MM.1S (cell line): ENCODE data around the gene CCDC102A.

Experiments
- DNase-seq: peaks from one replicate; pipeline ENCODE4 v3.0.0-alpha.2; 2015
- H2AFZ ChIP-seq: fragments of 300-600 bp; sonication (generic); 2 replicates; pipeline ENCODE4 v1.6.0; 2016; ENCODE audit warnings: antibody characterized with exemption, low read length
- H3F3A ChIP-seq: fragments of 300-600 bp; sonication (generic); 2 replicates; pipeline ENCODE4 v1.6.1; 2016; ENCODE audit warnings: mild to moderate bottlenecking, antibody characterized with exemption, low read length, moderate library complexity, mixed read lengths; ENCODE audit not compliant: insufficient read depth
- H3K27ac ChIP-seq: fragments of 300-600 bp; sonication (generic); 2 replicates; pipeline ENCODE4 v1.5.1; 2016; ENCODE audit warnings: mild to moderate bottlenecking, low read length
- H3K27me3 ChIP-seq: fragments of 300-600 bp; sonication (generic); replicated peaks from 2 replicates; pipeline ENCODE4 v1.6.0; 2016; ENCODE audit warnings: low read length; ENCODE audit not compliant: insufficient read depth
- H3K36me3 ChIP-seq: fragments of 300-600 bp; sonication (generic); replicated peaks from 2 replicates; pipeline ENCODE4 v1.6.1; 2016; ENCODE audit warnings: mild to moderate bottlenecking, low read length, mixed read lengths; ENCODE audit not compliant: insufficient read depth
- H3K4me1 ChIP-seq: fragments of 300-600 bp; sonication (generic); 2 replicates; pipeline ENCODE4 v1.6.1; 2016; ENCODE audit warnings: low read length, mixed read lengths
- H3K4me2 ChIP-seq: fragments of 300-600 bp; sonication (generic); 2 replicates; pipeline ENCODE4 v1.6.0; 2016; ENCODE audit warnings: low read depth, low read length
- H3K4me3 ChIP-seq: fragments of 300-600 bp; sonication (generic); 2 replicates; pipeline ENCODE4 v1.5.1; 2016; ENCODE audit warnings: low read length, mixed read lengths
- H3K79me2 ChIP-seq: fragments of 300-600 bp; sonication (generic); 2 replicates; pipeline ENCODE4 v1.6.1; 2016; ENCODE audit warnings: mixed run types, low read length, mixed read lengths
- H3K9ac ChIP-seq: fragments of 300-600 bp; sonication (generic); 2 replicates; pipeline ENCODE4 v1.6.1; 2016; ENCODE audit warnings: low read length, mixed read lengths
- H3K9me2 ChIP-seq: fragments of 300-600 bp; sonication (generic); replicated peaks from 2 replicates; pipeline ENCODE4 v1.6.1; 2016; ENCODE audit warnings: mild to moderate bottlenecking, low read length, mixed read lengths; ENCODE audit not compliant: insufficient read depth
- H3K9me3 ChIP-seq: fragments of 300-600 bp; sonication (generic); replicated peaks from 2 replicates; pipeline ENCODE4 v1.6.1; 2016; ENCODE audit warnings: mild to moderate bottlenecking, low read length, mixed read lengths; ENCODE audit not compliant: insufficient read depth
- H4K20me1 ChIP-seq: fragments of 300-600 bp; sonication (generic); 2 replicates; pipeline ENCODE4 v1.6.1; 2016; ENCODE audit warnings: mild to moderate bottlenecking, low read length, moderate library complexity, mixed read lengths; ENCODE audit not compliant: insufficient read depth
- EZH2 ChIP-seq: fragments of 300-600 bp; sonication (generic); optimal IDR thresholded peaks from 2 replicates; pipeline ENCODE3; 2017; ENCODE audit warnings: low read depth, mild to moderate bottlenecking, antibody characterized with exemption, low read length, mixed read lengths
- EZH2phosphoT487 ChIP-seq: fragments of 300-600 bp; sonication (generic); IDR thresholded peaks from 2 replicates; pipeline ENCODE4 v1.6.1; 2018; ENCODE audit warnings: antibody characterized with exemption, low read length
- TF ChIP-seq, protein P1 (sequence below): fragments of 300-600 bp; sonication (generic); IDR thresholded peaks from 2 replicates; pipeline ENCODE4 v1.5.1; 2016; ENCODE audit warnings: antibody characterized with exemption, low read length, mixed read lengths

Gene CCDC102A

DNA sequence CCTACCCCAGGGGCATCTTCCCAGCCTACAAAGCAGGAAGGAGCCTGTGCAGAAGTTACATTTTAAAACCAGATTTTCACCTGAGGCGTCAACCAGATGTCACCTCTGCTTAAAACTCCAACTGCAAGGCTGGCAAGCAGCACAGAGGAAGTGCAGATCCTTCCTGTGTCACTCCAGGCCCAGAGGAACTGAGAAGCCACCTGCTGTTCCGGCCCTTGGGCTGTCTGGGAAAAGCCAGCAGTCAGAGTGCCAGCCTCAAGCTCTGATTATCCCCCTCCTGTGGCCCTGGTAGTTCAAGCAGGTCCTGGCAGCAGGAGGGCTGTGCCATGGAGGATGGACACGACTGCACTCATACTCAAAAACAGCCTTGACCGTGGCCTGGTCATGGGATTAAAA, 63.7 kb downstream of the CCDC102A start:
- Histone ChIP-seq H4K20me1 (no peaks in the 10 kb centered on the region), H3K36me3 (no peaks in the 10 kb centered on the region; the same call in 1 of the 2 replicates), H3K27ac (no peak overlapping the region), H3K79me2 (no peaks in the 10 kb centered on the region), H3K4me1 (peaks cover 9% of the 10 kb centered on the region; the same call in 1 of the 2 replicates), H3F3A (no peaks in the 10 kb centered on the region; the same call in 1 of the 2 replicates), H3K9me2 (no peaks in the 10 kb centered on the region), H3K9me3 (no peaks in the 10 kb centered on the region), H2AFZ (no peak overlapping the region), H3K27me3 (no peaks in the 10 kb centered on the region), H3K4me3 (no peak overlapping the region), H3K9ac (no peak overlapping the region), H3K4me2 (no peak overlapping the region)
- TF ChIP-seq EZH2, result no peak
- TF ChIP-seq, protein P1, sequence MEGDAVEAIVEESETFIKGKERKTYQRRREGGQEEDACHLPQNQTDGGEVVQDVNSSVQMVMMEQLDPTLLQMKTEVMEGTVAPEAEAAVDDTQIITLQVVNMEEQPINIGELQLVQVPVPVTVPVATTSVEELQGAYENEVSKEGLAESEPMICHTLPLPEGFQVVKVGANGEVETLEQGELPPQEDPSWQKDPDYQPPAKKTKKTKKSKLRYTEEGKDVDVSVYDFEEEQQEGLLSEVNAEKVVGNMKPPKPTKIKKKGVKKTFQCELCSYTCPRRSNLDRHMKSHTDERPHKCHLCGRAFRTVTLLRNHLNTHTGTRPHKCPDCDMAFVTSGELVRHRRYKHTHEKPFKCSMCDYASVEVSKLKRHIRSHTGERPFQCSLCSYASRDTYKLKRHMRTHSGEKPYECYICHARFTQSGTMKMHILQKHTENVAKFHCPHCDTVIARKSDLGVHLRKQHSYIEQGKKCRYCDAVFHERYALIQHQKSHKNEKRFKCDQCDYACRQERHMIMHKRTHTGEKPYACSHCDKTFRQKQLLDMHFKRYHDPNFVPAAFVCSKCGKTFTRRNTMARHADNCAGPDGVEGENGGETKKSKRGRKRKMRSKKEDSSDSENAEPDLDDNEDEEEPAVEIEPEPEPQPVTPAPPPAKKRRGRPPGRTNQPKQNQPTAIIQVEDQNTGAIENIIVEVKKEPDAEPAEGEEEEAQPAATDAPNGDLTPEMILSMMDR, result no peak
- TF ChIP-seq EZH2phosphoT487, result no peak
- DNase-seq, result no peak

DNA sequence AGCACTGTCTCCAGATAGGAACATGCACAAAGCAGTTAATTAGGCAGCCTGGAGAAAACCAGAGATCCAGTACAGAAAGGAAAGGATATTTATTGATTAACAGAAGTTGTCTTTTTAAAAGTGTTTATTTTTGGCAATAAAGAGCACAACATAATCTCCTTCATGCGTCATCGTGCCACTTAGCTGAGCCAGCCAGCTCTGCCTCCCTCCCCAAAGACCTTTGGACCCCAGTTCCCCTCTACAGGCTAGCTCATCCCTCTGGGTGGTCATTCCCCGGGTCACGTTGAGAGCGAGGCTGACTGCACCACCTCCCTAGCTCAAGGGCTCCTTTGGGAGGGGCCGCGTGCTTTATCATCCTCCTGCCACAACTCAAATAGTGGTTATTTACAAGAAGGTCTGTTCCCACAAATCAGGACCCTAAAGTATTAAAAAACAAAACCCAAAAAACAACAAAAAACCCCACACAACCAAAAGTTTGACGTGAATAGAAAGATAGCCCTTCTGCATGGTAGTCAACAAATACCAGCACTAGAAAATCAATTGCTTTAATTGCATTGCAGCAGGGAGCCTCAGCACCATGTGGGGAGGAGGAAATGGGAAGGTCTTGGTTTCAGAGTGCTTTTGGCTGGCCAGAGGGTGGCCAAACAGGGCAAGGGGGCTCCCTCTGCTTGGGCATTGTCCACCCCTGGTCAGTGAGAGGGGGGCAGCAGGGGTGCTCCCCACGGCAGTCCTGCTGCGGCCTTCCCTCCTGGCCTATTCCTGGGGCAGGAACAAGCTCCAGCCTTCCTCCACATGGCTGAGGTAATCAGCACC, 64.3 kb downstream of the CCDC102A start:
- Histone ChIP-seq H3K36me3 (no peaks in the 10 kb centered on the region; the same call in none of the 2 replicates), H3K79me2 (no peaks in the 10 kb centered on the region), H2AFZ (no peak overlapping the region), H3K27ac (no peak overlapping the region), H3K9me3 (no peaks in the 10 kb centered on the region), H4K20me1 (no peaks in the 10 kb centered on the region), H3K9me2 (no peaks in the 10 kb centered on the region), H3K4me3 (no peak overlapping the region), H3K27me3 (no peaks in the 10 kb centered on the region), H3K4me2 (no peak overlapping the region), H3K9ac (no peak overlapping the region), H3F3A (no peaks in the 10 kb centered on the region; the same call in 1 of the 2 replicates), H3K4me1 (peaks cover 9% of the 10 kb centered on the region; the same call in 1 of the 2 replicates)
- TF ChIP-seq, protein P1, result no peak
- TF ChIP-seq EZH2, result no peak
- no peak for TF ChIP-seq EZH2phosphoT487
- DNase-seq, result no peak

DNA sequence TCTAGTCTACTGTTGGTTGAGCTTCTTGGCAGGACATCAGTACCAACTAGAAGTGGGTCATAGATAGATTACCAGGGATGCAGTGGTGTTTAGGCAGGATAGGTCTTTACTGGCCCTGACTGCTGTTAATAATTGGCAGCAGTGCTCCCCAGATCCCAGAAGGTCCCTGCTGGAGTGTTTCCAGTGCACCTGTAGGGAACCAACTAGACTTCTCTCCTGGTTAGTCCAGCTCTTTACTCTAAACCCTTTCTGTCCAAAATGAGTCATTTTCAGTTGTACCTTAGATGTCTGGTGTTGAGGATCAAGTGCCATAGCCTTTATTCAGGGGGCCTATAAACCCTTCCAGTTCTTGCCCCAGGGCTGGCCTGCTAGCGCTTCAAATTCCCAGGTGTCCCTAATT, 65.2 kb downstream of the CCDC102A start:
- no peak overlapping the region for H3K9ac ChIP-seq
- peaks cover 1% of the 10 kb centered on the region for H3K36me3 ChIP-seq

More for the DNA sequence above, 65.2 kb downstream of the CCDC102A start:
- TF ChIP-seq, protein P1, result no peak
- TF ChIP-seq EZH2 (no peak), EZH2phosphoT487 (no peak)
- Histone ChIP-seq H3K27ac (no peak overlapping the region), H3K9me2 (no peaks in the 10 kb centered on the region), H3K4me1 (peaks cover 4% of the 10 kb centered on the region; the same call in 1 of the 2 replicates), H4K20me1 (no peaks in the 10 kb centered on the region), H3K27me3 (no peaks in the 10 kb centered on the region), H3K9me3 (no peaks in the 10 kb centered on the region), H3K4me2 (no peak overlapping the region), H3K4me3 (no peak overlapping the region), H2AFZ (no peak overlapping the region), H3K79me2 (no peaks in the 10 kb centered on the region), H3F3A (no peaks in the 10 kb centered on the region; the same call in 1 of the 2 replicates)
- no peak for DNase-seq
